H9 (cell line): ENCODE data around the gene SNRPF. TPM values are rescaled to one million over a fixed set of nuclear protein-coding genes. Genes with fewer than 3 reads are reported as not detected.

Experiments used
- DNase-seq: peaks from one replicate; pipeline ENCODE4 v3.0.0-alpha.2; 2017
- H2AFZ ChIP-seq: one replicate; pipeline ENCODE4 v1.6.1; 2013; ENCODE audit warnings: mild to moderate bottlenecking, low read length, control low read depth, moderate library complexity
- H2AK5ac ChIP-seq: 2 replicates; pipeline ENCODE4 v1.6.1; 2013; ENCODE audit warnings: low read length, control low read depth, mixed read lengths; ENCODE audit not compliant: insufficient read length
- H2BK120ac ChIP-seq: one replicate; pipeline ENCODE4 v1.6.1; 2013; ENCODE audit warnings: low read depth, mild to moderate bottlenecking, low read length, control low read depth, inconsistent platforms; ENCODE audit not compliant: poor library complexity, severe bottlenecking
- H2BK12ac ChIP-seq: 2 replicates; pipeline ENCODE4 v1.6.1; 2013; ENCODE audit warnings: low read length, control low read depth, mixed read lengths, low read depth; ENCODE audit not compliant: insufficient read length
- H2BK15ac ChIP-seq: 2 replicates; pipeline ENCODE4 v1.6.1; 2013; ENCODE audit warnings: low read depth, low read length, control low read depth
- H2BK20ac ChIP-seq: one replicate; pipeline ENCODE4 v1.6.1; 2013; ENCODE audit warnings: low read depth, mild to moderate bottlenecking, low read length, control low read depth, inconsistent platforms; ENCODE audit not compliant: poor library complexity, severe bottlenecking
- H2BK5ac ChIP-seq: 2 replicates; pipeline ENCODE4 v1.6.1; 2013; ENCODE audit warnings: low read length, control low read depth, mixed read lengths; ENCODE audit not compliant: insufficient read length
- H3K14ac ChIP-seq: 2 replicates; pipeline ENCODE4 v1.6.1; 2013; ENCODE audit warnings: low read length, control low read depth; ENCODE audit not compliant: insufficient read depth
- H3K18ac ChIP-seq: 2 replicates; pipeline ENCODE4 v1.6.1; 2013; ENCODE audit warnings: low read depth, mild to moderate bottlenecking, mixed read lengths, low read length, control low read depth; ENCODE audit not compliant: insufficient read length
- H3K23ac ChIP-seq: 2 replicates; pipeline ENCODE4 v1.6.1; 2013; ENCODE audit warnings: low read length, control low read depth, mixed read lengths, low read depth; ENCODE audit not compliant: insufficient read length
- H3K23me2 ChIP-seq: 2 replicates; pipeline ENCODE4 v1.6.1; 2013; ENCODE audit warnings: low read depth, mild to moderate bottlenecking, mixed read lengths, low read length, control low read depth; ENCODE audit not compliant: insufficient read length, poor library complexity, severe bottlenecking
- H3K27ac ChIP-seq: 2 replicates; pipeline ENCODE4 v1.5.1; 2013; ENCODE audit warnings: low read length, control low read depth, mixed read lengths, low read depth; ENCODE audit not compliant: insufficient read length
- H3K27me3 ChIP-seq: 2 replicates; pipeline ENCODE4 v1.6.1; 2013; ENCODE audit warnings: low read length, control low read depth, inconsistent platforms; ENCODE audit not compliant: insufficient read depth
- H3K4ac ChIP-seq: 2 replicates; pipeline ENCODE4 v1.6.1; 2013; ENCODE audit warnings: low read depth, mild to moderate bottlenecking, control low read depth, inconsistent platforms, low read length, moderate library complexity
- H3K4me1 ChIP-seq: 2 replicates; pipeline ENCODE4 v1.6.1; 2013; ENCODE audit warnings: low read length, control low read depth, inconsistent platforms; ENCODE audit not compliant: insufficient read depth
- H3K4me2 ChIP-seq: 2 replicates; pipeline ENCODE4 v1.6.1; 2013; ENCODE audit warnings: low read length, control low read depth, mixed read lengths; ENCODE audit not compliant: insufficient read length, insufficient read depth
- H3K56ac ChIP-seq: 2 replicates; pipeline ENCODE4 v1.6.1; 2013; ENCODE audit warnings: low read depth, mild to moderate bottlenecking, mixed read lengths, low read length, control low read depth; ENCODE audit not compliant: insufficient read length
- H3K79me1 ChIP-seq: 2 replicates; pipeline ENCODE4 v1.6.1; 2013; ENCODE audit warnings: low read depth, mild to moderate bottlenecking, moderate library complexity, low read length, control low read depth, inconsistent platforms; ENCODE audit not compliant: insufficient read depth, poor library complexity, severe bottlenecking
- H3K79me2 ChIP-seq: 2 replicates; pipeline ENCODE4 v1.6.1; 2013; ENCODE audit warnings: low read length, control low read depth, inconsistent platforms; ENCODE audit not compliant: insufficient read depth
- H3K9ac ChIP-seq: 2 replicates; pipeline ENCODE4 v1.6.1; 2013; ENCODE audit warnings: low read length, control low read depth, mixed read lengths; ENCODE audit not compliant: insufficient read length; ENCODE audit errors: extremely low read depth
- H3K9me3 ChIP-seq: one replicate; pipeline ENCODE4 v1.6.1; 2013; ENCODE audit warnings: low read depth, low read length, inconsistent platforms; ENCODE audit not compliant: control insufficient read depth
- H3T11ph ChIP-seq: one replicate; pipeline ENCODE4 v1.6.1; 2013; ENCODE audit warnings: mild to moderate bottlenecking, low read length, control low read depth, inconsistent platforms
- H4K20me1 ChIP-seq: one replicate; pipeline ENCODE4 v1.6.1; 2013; ENCODE audit not compliant: control insufficient read depth, insufficient read length, insufficient read depth
- H4K5ac ChIP-seq: 2 replicates; pipeline ENCODE4 v1.6.1; 2013; ENCODE audit warnings: low read depth, mild to moderate bottlenecking, mixed read lengths, low read length, control low read depth; ENCODE audit not compliant: insufficient read length
- H4K8ac ChIP-seq: replicated peaks from 2 replicates; pipeline ENCODE4 v1.6.1; 2013; ENCODE audit warnings: low read length, control low read depth, mixed read lengths, low read depth; ENCODE audit not compliant: insufficient read length
- H4K91ac ChIP-seq: 2 replicates; pipeline ENCODE4 v1.6.1; 2013; ENCODE audit warnings: low read depth, mild to moderate bottlenecking, moderate library complexity, mixed read lengths, low read length, control low read depth; ENCODE audit not compliant: insufficient read length
- H3K27ac Mint-ChIP-seq, 3 experiments: 2 replicates in 2 of 3; 3 replicates in 1 of 3; pipeline ENCODE4 v1.8.0; 2020 to 2021; ENCODE audit warnings: mixed read lengths in 3 of 3, mild to moderate bottlenecking in 1 of 3, moderate library complexity in 1 of 3
- H3K27me3 Mint-ChIP-seq: 2 replicates; pipeline ENCODE4 v1.8.0; 2021; ENCODE audit warnings: low read depth, mild to moderate bottlenecking, moderate library complexity, mixed read lengths
- H3K36me3 Mint-ChIP-seq, 3 experiments: 2 replicates in 2 of 3; 3 replicates in 1 of 3; pipeline ENCODE4 v1.8.0; 2020 to 2021; ENCODE audit warnings: low read depth in 3 of 3, mixed read lengths in 3 of 3; ENCODE audit not compliant: insufficient read depth in 1 of 3
- H3K4me1 Mint-ChIP-seq, 2 experiments: 2 replicates each; pipeline ENCODE4 v1.8.0; 2020; ENCODE audit warnings: mixed read lengths in 2 of 2
- H3K4me3 Mint-ChIP-seq, 2 experiments: 2 replicates in 1 of 2; 3 replicates in 1 of 2; pipeline ENCODE4 v1.8.0; 2020 to 2021; ENCODE audit warnings: mild to moderate bottlenecking in 2 of 2, mixed read lengths in 2 of 2, moderate library complexity in 1 of 2
- H3K9me3 Mint-ChIP-seq, 2 experiments: 2 replicates in 1 of 2; 3 replicates in 1 of 2; pipeline ENCODE4 v1.8.0; 2020; ENCODE audit warnings: mild to moderate bottlenecking in 2 of 2, mixed read lengths in 2 of 2, moderate library complexity in 1 of 2
- WGBS: extraction: QIAGEN DNeasy Blood & Tissue Kit; methylation state at CpG from one replicate; pipeline ENCODE4 v1.1.7; 2013; ENCODE audit warnings: missing lambda C conversion rate, low lambda C conversion rate, mixed read lengths; ENCODE audit not compliant: insufficient read length; ENCODE audit errors: extremely low coverage; 5-methylcytosine and 5-hydroxymethylcytosine counted together
- total RNA-seq: library from RNA; stranded (reverse); gene quantifications from 2 replicates; pipeline ENCODE4 v1.2.1, GENCODE V29; 2021
- TF ChIP-seq, protein P1 (sequence below): fragments of 200-600 bp; sonication (generic); conservative IDR thresholded peaks from 3 replicates; pipeline ENCODE4 v1.8.0; 2021; ENCODE audit warnings: antibody characterized with exemption, mild to moderate bottlenecking

Gene SNRPF
- total RNA-seq, 1 experiment from 2014 or later = 77.1 TPM

GRCh38 chr12:95882080-95882479 lies 23.3 kb downstream of the SNRPF start:
- Histone ChIP-seq H2BK5ac (no peak overlapping the region), H4K91ac (no peak overlapping the region), H3K4me1 (no peaks in the 10 kb centered on the region), H3K14ac (no peak overlapping the region), H3K79me1 (no peaks in the 10 kb centered on the region), H2BK20ac (no peak overlapping the region), H3K9ac (no peak overlapping the region), H3K9me3 (no peaks in the 10 kb centered on the region), H4K8ac (no peak overlapping the region), H4K20me1 (no peaks in the 10 kb centered on the region), H2BK120ac (no peak overlapping the region), H3T11ph (no peak overlapping the region), H3K56ac (no peak overlapping the region), H3K4me2 (no peak overlapping the region), H3K23me2 (no peaks in the 10 kb centered on the region), H3K4ac (no peak overlapping the region), H2AK5ac (no peak overlapping the region), H3K27me3 (no peaks in the 10 kb centered on the region), H2BK12ac (no peak overlapping the region), H2AFZ (no peak overlapping the region), H4K5ac (no peak overlapping the region), H3K27ac (no peak overlapping the region), H3K79me2 (no peaks in the 10 kb centered on the region), H2BK15ac (no peak overlapping the region), H3K18ac (no peak overlapping the region), H3K23ac (no peak overlapping the region)
- no peak for DNase-seq
- TF ChIP-seq, protein P1, sequence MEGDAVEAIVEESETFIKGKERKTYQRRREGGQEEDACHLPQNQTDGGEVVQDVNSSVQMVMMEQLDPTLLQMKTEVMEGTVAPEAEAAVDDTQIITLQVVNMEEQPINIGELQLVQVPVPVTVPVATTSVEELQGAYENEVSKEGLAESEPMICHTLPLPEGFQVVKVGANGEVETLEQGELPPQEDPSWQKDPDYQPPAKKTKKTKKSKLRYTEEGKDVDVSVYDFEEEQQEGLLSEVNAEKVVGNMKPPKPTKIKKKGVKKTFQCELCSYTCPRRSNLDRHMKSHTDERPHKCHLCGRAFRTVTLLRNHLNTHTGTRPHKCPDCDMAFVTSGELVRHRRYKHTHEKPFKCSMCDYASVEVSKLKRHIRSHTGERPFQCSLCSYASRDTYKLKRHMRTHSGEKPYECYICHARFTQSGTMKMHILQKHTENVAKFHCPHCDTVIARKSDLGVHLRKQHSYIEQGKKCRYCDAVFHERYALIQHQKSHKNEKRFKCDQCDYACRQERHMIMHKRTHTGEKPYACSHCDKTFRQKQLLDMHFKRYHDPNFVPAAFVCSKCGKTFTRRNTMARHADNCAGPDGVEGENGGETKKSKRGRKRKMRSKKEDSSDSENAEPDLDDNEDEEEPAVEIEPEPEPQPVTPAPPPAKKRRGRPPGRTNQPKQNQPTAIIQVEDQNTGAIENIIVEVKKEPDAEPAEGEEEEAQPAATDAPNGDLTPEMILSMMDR = no peak
- Mint-ChIP-seq H3K36me3 (no peaks in the 10 kb centered on the region), H3K27ac (no peak overlapping the region), H3K4me1 (no peaks in the 10 kb centered on the region), H3K27me3 (no peaks in the 10 kb centered on the region), H3K9me3 (peaks cover 2% of the 10 kb centered on the region in 2 experiments; a peak in 2 of 5 replicates), H3K4me3 (no peak overlapping the region)
- WGBS = 100% methylated on average over 1 of the region's 1 CpG
